ENCODE results near the gene PRMT9.

GRCh38 chr4:147594578-147594977 is 89.4 kb downstream of the PRMT9 start:
- TF ChIP-seq GATA2 (IDR thresholded peaks at IDR 0.05; ENCODE audit: low read depth, low read length) (no peak), GATA3 (IDR thresholded peaks at IDR 0.05; ENCODE audit: low read depth, low read length) (no peak)
